HG03066 (cell line): Measurements from ENCODE around the gene YPEL5.

Source experiments
- ATAC-seq: cut with Tn5 transposase; IDR thresholded peaks from one replicate; pipeline ENCODE4 v1.9.1; 2021; ENCODE audit warnings: low read depth; ENCODE audit not compliant: unreplicated experiment

YPEL5 gene

DNA sequence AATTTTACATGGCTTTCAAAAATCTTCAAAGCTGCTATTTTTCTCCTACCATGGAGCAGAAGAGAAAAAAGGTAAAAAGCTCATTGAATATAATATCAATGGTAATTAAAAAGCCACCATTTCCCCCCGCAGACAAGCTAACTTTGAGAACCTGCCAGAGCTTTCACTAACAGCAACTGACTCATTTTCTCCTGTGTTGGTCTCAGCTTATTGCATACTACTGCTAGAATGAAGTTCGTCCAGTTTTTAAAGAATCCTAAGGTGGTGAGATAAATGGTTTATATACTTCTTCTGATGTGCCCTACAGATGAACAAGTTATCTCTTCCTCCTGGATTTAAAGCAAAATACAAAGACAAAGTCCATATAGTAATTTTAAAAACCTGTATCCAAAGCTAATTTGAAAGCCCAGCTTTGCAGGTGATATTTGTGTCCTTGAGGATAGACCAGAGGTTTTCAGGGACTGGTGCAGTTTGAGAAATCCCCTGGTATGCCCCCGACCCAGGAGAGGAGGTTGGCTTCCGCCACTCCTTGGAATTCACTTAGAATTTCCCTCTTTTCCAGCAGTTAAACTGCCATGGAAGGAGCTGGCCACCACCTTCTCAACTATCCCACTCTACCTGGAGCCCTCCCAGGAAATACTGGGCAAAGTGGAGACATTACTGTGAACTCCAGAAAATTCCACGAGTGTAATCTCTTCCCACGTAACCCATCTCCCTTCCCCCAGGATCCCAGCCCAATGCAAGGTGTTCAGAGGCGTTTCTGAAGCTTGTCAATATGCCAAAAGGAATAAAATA lies 17.5 kb downstream of the YPEL5 start:
- ATAC-seq: no peak

DNA sequence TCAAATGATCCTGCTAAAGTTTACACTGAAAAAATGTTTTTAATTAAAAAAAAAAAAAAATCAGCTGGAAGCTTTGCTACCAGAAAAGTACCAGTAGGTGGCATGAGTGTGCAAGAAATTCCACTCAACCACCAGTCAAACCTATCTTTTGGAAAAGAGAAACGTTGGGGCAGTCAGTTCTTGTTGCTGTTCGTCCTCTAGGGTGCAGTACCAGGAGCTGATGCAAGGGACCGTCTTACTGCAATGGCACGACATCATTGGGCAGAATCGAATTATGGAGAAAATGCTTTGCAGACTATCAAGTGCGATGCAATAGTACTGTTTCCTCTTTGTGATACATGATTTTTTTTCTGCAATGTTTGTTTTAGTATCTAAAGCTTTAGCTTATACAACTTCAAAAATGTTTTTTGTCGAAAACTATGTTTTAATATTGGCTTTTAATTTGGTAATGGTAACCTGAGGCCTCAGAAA lies 18.3 kb downstream of the YPEL5 start:
- ATAC-seq: peak; percentile 87

- ATAC-seq: no peak
Observed at GRCh38 chr2:30165617-30166016, 18.8 kb downstream of the YPEL5 start.

DNA sequence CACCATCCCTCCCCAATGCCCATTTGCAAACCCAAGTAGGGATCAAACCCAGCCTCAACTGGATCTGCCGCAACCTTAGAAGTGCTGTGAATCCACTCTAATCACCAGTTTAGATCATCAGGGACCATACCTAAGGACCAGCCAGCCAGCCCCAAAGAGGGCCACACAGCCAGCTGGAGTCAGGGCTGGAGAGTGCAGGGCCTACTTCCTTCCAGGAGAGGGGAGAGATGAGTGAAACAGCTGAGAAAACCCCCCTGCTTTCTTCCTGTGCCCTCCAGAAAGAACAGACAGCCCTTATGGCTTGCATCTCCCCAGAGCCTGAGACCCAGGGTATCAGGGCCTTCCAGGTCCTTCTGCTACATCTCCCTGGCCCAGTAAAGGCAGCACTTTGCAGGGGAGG lies 25.8 kb downstream of the YPEL5 start:
- no peak for ATAC-seq

DNA sequence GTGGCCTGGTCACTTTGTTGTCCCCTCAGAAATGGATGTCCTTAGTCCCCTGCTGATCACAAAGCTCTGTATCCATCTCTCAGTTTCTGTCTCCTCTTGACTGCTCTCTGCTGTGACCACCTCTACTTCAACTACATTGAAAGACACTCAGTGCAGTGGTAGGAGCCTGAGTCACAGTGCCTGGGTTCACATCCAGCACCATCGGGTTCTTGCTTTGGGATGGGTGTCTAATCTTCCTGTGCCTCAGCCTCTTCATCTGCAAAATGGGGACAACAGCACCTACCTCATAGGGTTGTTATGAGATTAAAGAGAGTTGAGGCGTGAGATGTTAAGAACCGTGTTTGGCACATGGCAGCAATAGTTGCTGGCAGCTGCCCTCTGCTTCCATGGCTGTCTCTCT lies 30.6 kb downstream of the YPEL5 start:
- no peak for ATAC-seq

- ATAC-seq: no peak
Observed at GRCh38 chr2:30177956-30178355, 31.1 kb downstream of the YPEL5 start.

- no peak for ATAC-seq
Observed at GRCh38 chr2:30178618-30179434, 32.0 kb downstream of the YPEL5 start.

DNA sequence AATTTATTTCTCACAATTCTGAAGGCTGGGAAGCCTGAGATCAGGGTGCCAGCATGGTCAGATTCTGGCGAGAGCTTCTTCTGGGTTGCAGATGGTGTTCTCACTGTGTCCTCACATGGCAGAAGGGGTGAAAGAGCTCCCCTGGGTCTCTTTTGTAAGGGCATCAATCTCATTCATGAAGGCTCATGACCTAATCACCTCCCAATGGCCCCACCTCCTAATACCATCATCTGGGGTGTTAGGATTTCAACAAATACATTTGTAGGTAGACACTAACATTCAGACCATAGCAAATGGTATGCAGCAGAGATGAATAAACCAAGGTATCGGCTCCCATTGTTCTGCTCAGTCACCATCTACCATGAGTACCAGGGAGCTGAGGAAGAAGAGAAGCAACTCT lies 32.7 kb downstream of the YPEL5 start:
- no peak for ATAC-seq

DNA sequence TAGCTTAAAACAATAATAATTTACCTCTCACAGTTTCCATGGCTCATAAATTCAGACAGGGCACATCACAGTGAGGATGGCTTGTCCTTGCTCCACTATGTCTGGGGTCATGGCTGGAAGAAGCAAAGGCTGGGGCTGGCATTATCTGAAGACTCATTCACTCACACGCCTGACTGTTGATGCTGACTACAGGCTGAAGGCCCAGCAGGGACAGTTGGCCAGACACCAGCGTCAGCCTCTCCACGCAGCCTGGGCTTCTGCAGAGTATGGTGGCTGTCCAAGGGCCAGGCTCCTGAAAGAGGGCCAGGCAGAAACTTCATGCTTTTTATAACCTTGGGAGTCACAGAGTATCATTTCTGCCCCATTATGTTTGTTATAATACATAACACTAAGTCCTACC lies 33.4 kb downstream of the YPEL5 start:
- ATAC-seq: no peak

- ATAC-seq: no peak
Observed at GRCh38 chr2:30181176-30181575, 34.4 kb downstream of the YPEL5 start.

DNA sequence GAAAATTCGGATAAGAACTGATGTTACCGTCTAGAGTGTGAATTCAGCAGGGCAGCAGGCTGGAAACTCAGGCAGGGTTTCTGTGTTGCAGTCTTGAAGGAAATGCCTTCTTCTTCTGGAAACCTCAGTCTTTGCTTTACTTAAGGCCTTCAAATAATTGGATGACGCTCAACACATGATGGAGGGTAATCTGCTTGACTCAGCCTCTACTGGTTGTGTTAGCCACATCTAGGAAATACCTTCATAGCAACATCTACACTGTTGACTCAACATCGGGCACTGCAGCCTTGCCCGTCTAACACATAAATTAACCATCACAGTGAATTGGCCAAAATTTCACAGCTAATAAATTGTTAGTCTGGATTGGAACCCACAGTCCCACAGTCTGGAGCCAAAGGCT lies 37.2 kb downstream of the YPEL5 start:
- ATAC-seq: no peak

DNA sequence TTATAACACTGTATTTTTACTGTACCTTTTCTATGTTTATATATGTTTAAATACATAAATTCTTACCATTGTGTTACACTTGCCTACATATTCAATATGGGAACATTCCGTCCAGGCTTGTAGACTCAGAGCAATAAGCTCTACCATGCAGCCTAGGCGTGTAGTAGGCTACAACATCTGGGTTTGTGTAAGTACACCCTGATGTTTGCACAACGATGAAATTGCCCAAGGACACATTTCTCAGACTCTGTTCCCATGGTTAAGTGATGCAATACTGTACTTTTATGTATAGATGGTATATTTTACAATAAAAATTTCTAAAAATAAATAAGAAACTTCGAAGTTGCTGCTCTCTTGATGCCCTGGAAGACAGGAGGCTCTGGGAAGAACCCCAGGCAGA lies 38.4 kb downstream of the YPEL5 start:
- ATAC-seq: no peak

DNA sequence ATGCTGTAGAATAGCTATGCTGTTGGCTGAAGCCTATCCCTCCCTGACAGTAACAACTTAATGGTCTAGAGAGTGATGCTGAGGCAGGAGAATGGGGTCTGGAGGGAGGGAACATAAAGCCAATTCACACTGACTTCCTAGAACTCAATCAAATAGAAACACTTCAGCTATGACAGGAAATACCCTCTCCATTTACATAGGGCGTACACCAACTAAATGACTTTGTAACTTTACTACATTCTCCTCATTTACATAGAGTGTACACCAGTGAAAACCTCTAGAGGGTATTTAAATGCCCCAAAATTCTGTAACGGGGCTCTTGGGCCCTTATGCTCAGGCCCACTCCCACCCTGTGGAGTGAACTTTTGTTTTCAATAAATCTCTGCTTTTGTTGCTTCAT lies 41.5 kb downstream of the YPEL5 start:
- no peak for ATAC-seq

DNA sequence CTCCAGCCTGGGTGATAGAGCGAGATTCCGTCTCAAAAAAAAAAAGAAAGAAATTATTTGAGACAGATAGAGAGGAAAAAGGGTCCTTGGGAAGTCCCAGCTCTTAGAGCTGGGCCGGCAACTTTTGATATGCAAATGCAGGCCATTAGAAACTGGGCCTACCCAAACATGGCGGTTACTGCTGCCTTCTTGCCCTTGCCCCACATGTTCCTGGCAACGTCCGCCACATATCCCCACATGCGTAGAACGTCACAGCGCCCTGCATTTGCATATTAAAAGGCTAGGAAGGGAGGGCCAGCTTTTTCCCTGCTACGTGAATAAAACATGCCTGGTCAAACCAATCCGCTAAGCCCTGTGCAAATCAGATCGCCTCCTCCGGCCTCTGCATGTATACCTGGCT lies 43.8 kb downstream of the YPEL5 start:
- no peak for ATAC-seq

DNA sequence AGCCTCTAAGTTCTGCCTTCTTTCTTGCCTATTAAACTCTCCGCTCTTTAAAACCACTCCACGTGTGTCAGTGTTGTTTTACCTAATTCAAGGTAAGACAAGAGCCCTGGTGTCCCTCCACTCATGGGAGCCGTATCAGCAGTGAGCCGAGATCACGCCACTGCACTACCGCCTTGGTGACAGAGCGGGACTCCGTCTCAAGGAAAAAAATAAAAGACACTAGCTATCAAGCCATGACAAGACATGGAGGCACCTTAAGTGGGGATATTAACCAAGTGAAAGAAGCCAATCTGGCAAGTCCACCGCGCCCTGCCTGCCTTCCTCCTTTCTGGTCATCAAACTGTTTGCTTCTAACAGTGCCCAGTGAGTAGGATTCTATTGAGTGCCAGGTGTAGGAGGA lies 44.3 kb downstream of the YPEL5 start:
- ATAC-seq: no peak

DNA sequence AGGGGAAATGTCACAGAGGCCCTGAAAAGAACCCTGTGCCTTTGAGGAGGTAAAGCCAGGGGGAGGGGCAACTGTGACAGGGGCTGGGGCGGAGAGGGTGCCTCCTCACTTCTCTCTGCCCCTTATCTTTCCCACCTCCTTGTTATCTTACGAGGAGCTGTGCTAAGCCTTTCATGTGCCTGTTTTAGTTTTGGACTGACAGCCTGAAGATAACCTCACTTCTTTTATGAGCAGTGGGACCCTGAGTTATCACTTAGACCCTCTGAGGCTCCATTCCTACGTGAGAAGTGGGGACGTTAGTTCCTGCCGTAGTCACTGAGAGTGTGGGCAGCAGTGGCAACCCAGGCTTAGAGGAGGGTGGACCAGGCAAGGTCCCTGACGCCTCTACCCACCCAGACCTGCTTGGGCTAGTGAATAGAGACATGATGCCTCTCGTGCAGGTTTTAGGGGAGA lies 45.0 kb downstream of the YPEL5 start:
- ATAC-seq: no peak

- ATAC-seq: no peak
Observed at GRCh38 chr2:30192314-30192713, 45.5 kb downstream of the YPEL5 start.

DNA sequence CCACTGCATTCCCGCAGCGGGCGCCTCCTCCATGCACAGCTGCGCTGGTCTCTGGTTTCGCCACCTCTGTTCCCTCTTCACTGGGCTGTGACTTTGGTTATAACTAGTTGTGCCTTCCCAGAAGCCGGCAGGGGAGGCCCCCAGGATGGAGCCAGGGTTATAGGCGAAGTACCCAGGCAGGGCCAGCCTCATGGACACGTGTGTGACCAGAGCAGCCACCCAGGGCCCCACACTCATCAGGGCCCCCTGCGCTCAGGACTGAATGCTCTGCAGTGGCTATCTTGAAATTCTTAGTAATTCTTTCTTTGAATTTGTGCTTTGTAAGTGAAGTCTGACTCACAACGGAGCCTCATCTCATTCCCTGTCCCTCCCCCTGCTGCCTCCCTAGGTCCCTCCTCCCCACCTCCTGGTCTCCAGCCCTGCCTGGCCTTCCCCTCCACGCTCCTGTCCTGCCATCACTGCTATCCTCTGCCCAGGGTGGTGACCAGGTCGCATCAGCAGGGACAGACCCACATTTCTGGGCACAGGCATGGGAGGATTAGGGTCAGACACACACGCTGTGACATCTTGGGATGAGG lies 46.4 kb downstream of the YPEL5 start:
- no peak for ATAC-seq

DNA sequence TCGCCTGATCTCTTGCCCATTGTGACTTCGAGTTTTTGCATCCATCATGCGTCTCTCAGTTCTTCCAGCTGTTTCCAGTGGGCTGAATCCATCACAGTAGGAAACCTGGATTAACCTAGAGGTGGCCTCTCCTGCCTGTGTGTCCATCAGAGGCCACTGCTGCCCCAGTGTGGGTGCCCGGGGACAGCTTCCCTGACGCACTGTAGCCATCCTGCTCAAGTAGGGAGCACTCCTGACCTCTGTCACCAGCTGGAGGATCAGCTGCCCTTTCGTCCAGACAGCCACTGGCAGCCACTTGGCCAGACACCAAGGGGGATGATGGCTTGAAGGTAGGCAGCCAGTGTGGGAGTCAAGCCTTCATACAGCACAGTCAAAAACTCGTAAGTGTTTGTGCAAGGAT lies 47.6 kb downstream of the YPEL5 start:
- no peak for ATAC-seq

DNA sequence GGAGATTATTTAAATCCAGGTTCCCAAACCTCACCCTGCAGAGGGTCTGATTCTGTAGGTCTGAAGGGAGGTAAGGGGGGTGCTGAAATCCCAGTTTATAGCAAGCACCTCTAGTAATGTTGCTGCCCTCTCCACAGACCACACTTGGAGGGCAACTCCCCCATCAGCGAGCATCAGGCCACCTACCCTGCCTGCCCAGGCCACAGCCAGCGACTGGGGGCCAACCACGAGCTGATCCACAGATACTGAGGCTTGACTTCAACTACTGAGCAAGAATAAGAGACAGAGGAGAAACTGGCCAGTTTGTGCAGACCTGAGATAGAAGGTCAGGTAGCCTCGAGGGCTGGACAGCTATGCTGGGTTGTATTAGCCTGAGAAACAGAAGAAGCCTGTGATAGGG lies 48.2 kb downstream of the YPEL5 start:
- ATAC-seq: no peak

GRCh38 chr2:30197570-30198192 lies 50.9 kb downstream of the YPEL5 start:
- ATAC-seq: no peak
